ENCODE results near the gene CTTN.

Gene CTTN

DNA sequence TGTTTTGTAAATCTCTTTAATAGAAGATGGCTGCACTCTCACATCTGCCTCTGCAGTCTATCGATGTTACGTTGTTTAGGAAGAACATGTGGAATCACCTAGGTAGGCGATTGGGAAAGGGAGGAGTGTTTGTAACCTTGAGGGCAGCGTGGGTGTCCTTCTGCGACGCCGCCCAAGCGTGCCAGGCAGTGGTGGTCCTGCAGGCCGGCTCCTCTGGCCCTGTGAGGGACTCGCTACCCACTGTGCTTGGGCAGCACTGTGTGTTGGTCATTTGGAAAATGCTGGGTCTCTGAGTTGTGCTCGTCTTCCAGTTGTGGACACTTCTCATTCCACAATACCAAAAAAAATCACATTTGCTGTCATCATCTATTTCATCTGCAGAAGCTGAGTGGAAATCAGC, 29.1 kb downstream of the CTTN start:
- H3K4me3 ChIP-seq (ENCODE audit: low read length): no peak overlapping the region
- H3K9ac ChIP-seq (ENCODE audit: low read length): no peak overlapping the region
- no peak overlapping the region for H3K27ac ChIP-seq (ENCODE audit: low read depth, low read length)
- H3K27me3 ChIP-seq (ENCODE audit: control insufficient read depth, insufficient read depth, low read length): no peaks in the 10 kb centered on the region
- peaks cover 60% of the 10 kb centered on the region for H3K36me3 ChIP-seq (ENCODE audit: control insufficient read depth, insufficient read depth, low read length)
- no peaks in the 10 kb centered on the region for H3K4me1 ChIP-seq (ENCODE audit: control insufficient read depth, insufficient read depth, low read length)

DNA sequence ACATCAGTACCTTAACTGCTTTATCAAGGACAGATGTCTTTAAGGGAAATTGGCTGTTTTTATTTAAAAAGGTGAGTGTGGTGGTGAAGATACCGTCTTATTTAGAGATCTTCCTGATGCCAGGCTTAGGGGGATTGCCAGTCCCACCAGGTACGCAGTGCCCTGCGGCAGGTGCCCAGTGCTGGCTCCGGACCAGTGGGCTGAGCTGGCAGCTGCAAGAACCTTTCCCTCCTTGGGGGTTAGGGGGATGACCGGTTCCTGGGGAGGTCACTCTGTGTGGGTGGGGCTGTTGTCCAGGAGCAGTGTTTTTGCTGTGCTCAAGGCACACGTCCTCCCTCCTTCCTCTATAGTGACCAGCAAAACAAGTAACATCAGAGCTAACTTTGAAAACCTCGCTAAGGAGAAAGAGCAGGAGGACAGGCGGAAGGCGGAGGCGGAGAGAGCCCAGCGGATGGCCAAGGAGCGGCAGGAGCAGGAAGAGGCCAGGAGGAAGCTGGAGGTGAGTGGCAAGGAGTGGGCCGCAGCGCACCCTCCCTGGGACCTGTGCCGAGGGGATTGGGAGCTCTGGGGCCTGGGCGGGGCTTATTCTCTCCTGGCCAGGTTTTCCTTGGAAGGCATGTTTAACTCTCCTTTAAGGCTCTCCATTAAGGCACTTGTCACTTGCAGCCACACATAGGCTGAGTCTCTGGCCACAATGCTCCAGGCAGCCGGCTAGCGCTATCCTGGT, 30.5 kb downstream of the CTTN start:
- no peaks in the 10 kb centered on the region for H3K27me3 ChIP-seq (ENCODE audit: control insufficient read depth, insufficient read depth, low read length)
- no peak overlapping the region for H3K4me3 ChIP-seq (ENCODE audit: low read length)
- no peak overlapping the region for H3K9ac ChIP-seq (ENCODE audit: low read length)
- H3K36me3 ChIP-seq (ENCODE audit: control insufficient read depth, insufficient read depth, low read length): peaks cover 64% of the 10 kb centered on the region
- no peaks in the 10 kb centered on the region for H3K4me1 ChIP-seq (ENCODE audit: control insufficient read depth, insufficient read depth, low read length)
- no peak overlapping the region for H3K27ac ChIP-seq (ENCODE audit: low read depth, low read length)

DNA sequence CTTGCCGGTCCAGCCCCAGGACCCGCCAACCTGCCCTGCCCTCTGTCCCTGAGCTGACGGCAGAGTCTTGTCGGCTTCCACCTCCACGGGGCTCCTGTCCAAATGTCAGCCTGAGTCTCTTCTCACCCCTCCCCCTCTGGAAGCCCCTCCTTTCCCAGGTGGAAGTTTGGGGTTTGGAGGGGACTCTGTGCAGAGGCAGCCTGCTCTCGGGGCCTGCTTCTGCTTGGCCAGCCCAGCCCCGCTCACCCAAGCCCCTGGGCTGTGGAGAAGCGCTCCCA, 31.0 kb downstream of the CTTN start:
- Histone ChIP-seq H3K27ac (ENCODE audit: low read depth, low read length) (no peak overlapping the region), H3K9ac (ENCODE audit: low read length) (no peak overlapping the region), H3K36me3 (ENCODE audit: control insufficient read depth, insufficient read depth, low read length) (peaks cover 65% of the 10 kb centered on the region), H3K27me3 (ENCODE audit: control insufficient read depth, insufficient read depth, low read length) (no peaks in the 10 kb centered on the region), H3K4me3 (ENCODE audit: low read length) (no peak overlapping the region), H3K4me1 (ENCODE audit: control insufficient read depth, insufficient read depth, low read length) (no peaks in the 10 kb centered on the region)

DNA sequence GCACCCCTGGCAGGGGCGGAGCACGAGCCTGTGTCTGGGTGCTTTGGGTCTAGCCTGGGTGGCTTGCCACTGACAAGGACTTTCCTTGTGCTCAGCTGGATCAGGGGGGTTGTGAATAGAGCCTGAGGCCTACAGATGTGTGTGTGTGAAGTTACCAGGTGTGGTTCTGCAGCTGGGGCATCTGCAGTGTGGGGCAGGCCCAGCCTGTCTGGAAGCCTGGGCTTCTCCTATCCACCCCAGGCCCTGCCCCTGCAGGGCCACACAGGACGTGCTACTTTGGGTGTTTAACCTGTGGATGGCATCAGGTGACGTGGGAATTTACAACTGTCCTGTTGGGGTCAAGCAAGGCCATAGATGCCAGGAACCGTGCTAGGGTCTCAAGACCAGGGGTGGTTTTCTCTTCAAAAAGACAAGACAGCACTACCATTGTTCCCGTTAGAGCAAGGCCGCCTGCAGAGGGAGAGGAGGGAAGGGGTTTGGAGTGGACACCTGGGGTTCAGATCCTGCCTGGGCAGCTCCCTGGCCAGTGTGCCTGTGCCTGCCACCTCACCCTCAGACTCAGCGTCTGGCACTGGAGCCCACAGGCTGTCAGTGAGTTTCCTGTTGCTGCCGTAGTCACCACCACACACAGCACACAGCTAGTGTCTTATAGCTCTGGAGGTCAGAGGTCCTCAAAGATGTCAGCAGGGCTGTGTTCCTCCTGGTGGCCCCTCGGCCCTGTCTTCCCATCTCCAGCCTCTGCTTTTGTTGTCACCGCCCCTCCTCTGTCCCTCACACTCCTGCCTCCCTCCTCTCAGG, 31.6 kb downstream of the CTTN start:
- no peaks in the 10 kb centered on the region for H3K27me3 ChIP-seq (ENCODE audit: control insufficient read depth, insufficient read depth, low read length)
- H3K4me1 ChIP-seq (ENCODE audit: control insufficient read depth, insufficient read depth, low read length): no peaks in the 10 kb centered on the region
- no peak overlapping the region for H3K4me3 ChIP-seq (ENCODE audit: low read length)
- H3K27ac ChIP-seq (ENCODE audit: low read depth, low read length): no peak overlapping the region
- peaks cover 60% of the 10 kb centered on the region for H3K36me3 ChIP-seq (ENCODE audit: control insufficient read depth, insufficient read depth, low read length)
- H3K9ac ChIP-seq (ENCODE audit: low read length): no peak overlapping the region

DNA sequence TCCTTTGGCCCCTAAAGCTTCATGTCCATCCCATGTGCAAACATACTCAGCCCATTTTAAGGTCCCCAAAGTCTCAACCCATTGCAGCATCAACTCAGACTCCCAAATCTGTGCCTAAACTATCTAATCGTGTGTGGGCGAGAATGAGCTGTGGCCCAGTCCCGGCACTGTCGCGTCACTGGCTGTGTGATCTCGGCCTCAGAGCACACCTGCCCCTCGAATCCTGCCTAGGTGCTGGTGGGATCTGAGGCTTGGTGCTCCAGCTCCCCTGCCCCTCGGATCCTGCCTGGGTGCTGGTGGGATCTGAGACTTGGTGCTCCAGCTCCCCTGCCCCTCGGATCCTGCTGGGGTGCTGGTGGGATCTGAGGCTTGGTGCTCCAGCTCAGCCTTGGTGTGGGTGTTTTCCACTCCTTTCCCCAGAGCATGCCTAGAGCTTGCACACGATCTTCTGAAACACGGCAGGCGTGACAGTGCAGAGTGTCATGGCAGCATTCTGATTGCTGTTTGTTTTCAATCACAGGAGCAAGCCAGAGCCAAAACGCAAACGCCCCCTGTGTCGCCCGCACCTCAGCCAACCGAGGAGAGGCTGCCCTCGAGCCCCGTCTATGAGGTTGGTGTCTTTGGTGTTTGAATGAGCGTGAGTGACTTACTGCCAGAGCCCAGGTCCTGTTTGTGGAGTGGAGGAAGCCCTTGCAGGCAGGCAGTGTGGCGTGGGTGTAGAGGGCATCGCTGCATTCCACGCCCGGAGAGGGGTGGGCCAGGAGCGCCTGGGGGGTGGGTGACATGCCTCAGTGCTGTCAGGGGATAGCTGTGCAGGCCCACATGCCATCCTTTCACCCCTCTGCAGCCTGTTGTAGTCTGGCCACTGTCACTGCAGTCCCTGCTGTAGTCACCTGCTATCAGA, 32.6 kb downstream of the CTTN start:
- Histone ChIP-seq H3K4me1 (ENCODE audit: control insufficient read depth, insufficient read depth, low read length) (no peaks in the 10 kb centered on the region), H3K27me3 (ENCODE audit: control insufficient read depth, insufficient read depth, low read length) (no peaks in the 10 kb centered on the region), H3K4me3 (ENCODE audit: low read length) (no peak overlapping the region), H3K27ac (ENCODE audit: low read depth, low read length) (no peak overlapping the region), H3K36me3 (ENCODE audit: control insufficient read depth, insufficient read depth, low read length) (peaks cover 57% of the 10 kb centered on the region), H3K9ac (ENCODE audit: low read length) (no peak overlapping the region)

DNA sequence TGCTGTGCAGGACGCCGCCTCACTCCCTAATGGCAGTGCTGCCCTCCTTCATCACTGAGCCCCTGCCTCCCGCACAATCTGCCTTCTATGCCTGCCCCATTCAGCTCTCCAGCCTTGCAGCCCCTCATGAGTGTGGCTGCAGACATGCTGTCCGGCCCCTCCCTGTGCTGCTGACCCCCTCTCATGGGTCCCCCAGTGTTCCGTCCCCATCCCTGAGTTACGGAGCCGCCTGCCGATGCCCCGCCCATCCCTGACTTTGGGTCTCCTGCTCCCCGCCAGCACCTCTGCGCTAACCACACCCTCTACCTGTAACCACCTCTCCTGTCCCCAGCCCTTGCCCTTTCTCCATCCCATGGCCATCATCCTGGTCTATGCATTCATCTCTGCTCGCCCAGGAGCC, 33.3 kb downstream of the CTTN start:
- H3K27me3 ChIP-seq (ENCODE audit: control insufficient read depth, insufficient read depth, low read length): no peaks in the 10 kb centered on the region
- no peak overlapping the region for H3K9ac ChIP-seq (ENCODE audit: low read length)
- peaks cover 60% of the 10 kb centered on the region for H3K36me3 ChIP-seq (ENCODE audit: control insufficient read depth, insufficient read depth, low read length)
- no peak overlapping the region for H3K4me3 ChIP-seq (ENCODE audit: low read length)
- H3K27ac ChIP-seq (ENCODE audit: low read depth, low read length): no peak overlapping the region
- no peaks in the 10 kb centered on the region for H3K4me1 ChIP-seq (ENCODE audit: control insufficient read depth, insufficient read depth, low read length)

DNA sequence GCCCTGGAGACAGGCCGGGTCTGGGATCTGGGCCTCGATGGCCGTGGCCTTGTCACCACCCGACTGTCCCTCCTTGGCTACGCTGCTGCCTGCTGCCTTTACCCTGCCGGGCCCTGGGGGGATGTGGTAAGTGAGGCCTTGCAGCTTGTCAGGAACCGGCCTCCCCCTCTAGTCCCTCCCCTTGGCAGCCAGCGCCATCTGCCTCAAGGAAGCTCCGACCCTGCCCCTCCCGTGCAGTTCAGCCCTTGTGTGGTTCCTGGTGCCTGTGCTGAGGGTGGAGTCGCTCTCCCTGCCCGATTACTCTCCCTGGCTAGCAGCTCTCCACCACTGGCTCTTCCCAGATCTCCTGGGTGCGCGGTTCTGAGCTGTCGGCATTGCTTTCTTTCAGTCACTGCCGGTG, 33.7 kb downstream of the CTTN start:
- Histone ChIP-seq H3K27ac (ENCODE audit: low read depth, low read length) (no peak overlapping the region), H3K4me3 (ENCODE audit: low read length) (no peak overlapping the region), H3K36me3 (ENCODE audit: control insufficient read depth, insufficient read depth, low read length) (peaks cover 60% of the 10 kb centered on the region), H3K4me1 (ENCODE audit: control insufficient read depth, insufficient read depth, low read length) (no peaks in the 10 kb centered on the region), H3K27me3 (ENCODE audit: control insufficient read depth, insufficient read depth, low read length) (no peaks in the 10 kb centered on the region), H3K9ac (ENCODE audit: low read length) (no peak overlapping the region)

DNA sequence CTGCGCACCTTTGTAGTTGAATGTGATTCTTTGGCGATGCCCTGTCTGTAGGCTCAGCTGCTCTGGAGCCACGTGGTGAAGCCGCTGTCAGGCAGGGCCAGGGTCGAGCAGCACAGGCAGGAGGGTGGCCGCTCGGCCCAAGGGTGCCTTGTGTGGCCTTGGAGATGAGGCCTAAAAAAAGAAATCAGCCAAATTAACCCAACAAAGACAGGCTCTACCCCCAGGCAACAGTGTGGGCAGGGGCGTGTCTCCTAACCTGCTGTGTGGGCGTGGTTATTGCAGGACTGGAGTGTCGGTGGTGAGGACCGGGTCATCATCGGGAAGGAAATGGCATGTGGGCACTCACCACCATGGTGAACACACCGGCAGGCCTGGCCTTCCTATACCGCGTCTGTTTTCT, 34.3 kb downstream of the CTTN start:
- no peaks in the 10 kb centered on the region for H3K27me3 ChIP-seq (ENCODE audit: control insufficient read depth, insufficient read depth, low read length)
- H3K9ac ChIP-seq (ENCODE audit: low read length): no peak overlapping the region
- no peaks in the 10 kb centered on the region for H3K4me1 ChIP-seq (ENCODE audit: control insufficient read depth, insufficient read depth, low read length)
- H3K27ac ChIP-seq (ENCODE audit: low read depth, low read length): no peak overlapping the region
- peaks cover 55% of the 10 kb centered on the region for H3K36me3 ChIP-seq (ENCODE audit: control insufficient read depth, insufficient read depth, low read length)
- no peak overlapping the region for H3K4me3 ChIP-seq (ENCODE audit: low read length)

DNA sequence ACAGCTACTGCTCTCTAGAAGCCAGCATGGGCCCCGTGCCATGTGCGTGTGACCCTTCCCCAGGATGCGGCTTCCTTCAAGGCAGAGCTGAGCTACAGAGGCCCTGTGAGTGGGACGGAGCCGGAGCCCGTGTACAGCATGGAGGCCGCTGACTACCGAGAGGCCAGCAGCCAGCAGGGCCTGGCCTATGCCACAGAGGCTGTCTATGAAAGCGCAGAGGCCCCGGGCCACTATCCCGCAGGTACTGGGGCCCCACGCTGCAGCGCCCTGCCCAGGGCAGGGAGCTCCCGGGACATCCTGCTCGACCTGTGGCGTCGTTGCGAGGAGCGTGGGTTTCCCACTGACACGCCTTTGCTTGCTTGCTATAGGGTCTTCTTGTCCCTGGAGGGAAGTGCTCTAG, 34.7 kb downstream of the CTTN start:
- Histone ChIP-seq H3K27me3 (ENCODE audit: control insufficient read depth, insufficient read depth, low read length) (no peaks in the 10 kb centered on the region), H3K27ac (ENCODE audit: low read depth, low read length) (no peak overlapping the region), H3K4me3 (ENCODE audit: low read length) (no peak overlapping the region), H3K4me1 (ENCODE audit: control insufficient read depth, insufficient read depth, low read length) (no peaks in the 10 kb centered on the region), H3K9ac (ENCODE audit: low read length) (no peak overlapping the region), H3K36me3 (ENCODE audit: control insufficient read depth, insufficient read depth, low read length) (peaks cover 54% of the 10 kb centered on the region)

DNA sequence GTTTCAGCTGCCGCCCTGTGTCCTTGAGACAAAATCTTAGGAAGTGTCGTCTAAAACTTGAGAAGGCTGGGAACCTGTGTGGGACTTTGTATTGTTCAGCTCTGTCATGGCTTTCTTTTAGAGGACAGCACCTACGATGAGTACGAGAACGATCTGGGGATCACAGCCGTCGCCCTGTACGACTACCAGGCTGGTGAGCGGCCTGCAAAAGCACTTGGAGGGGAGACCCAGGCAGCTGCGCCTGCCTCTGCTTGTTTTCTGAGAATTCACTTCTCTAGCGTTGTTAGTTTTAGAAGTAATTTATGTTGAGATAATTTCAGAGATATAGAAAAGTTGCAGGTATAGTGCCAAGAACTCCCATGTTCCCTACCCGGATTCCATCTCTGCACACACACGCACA, 35.2 kb downstream of the CTTN start:
- H3K36me3 ChIP-seq (ENCODE audit: control insufficient read depth, insufficient read depth, low read length): peaks cover 53% of the 10 kb centered on the region
- H3K27ac ChIP-seq (ENCODE audit: low read depth, low read length): no peak overlapping the region
- no peaks in the 10 kb centered on the region for H3K4me1 ChIP-seq (ENCODE audit: control insufficient read depth, insufficient read depth, low read length)
- no peaks in the 10 kb centered on the region for H3K27me3 ChIP-seq (ENCODE audit: control insufficient read depth, insufficient read depth, low read length)
- no peak overlapping the region for H3K4me3 ChIP-seq (ENCODE audit: low read length)
- no peak overlapping the region for H3K9ac ChIP-seq (ENCODE audit: low read length)

DNA sequence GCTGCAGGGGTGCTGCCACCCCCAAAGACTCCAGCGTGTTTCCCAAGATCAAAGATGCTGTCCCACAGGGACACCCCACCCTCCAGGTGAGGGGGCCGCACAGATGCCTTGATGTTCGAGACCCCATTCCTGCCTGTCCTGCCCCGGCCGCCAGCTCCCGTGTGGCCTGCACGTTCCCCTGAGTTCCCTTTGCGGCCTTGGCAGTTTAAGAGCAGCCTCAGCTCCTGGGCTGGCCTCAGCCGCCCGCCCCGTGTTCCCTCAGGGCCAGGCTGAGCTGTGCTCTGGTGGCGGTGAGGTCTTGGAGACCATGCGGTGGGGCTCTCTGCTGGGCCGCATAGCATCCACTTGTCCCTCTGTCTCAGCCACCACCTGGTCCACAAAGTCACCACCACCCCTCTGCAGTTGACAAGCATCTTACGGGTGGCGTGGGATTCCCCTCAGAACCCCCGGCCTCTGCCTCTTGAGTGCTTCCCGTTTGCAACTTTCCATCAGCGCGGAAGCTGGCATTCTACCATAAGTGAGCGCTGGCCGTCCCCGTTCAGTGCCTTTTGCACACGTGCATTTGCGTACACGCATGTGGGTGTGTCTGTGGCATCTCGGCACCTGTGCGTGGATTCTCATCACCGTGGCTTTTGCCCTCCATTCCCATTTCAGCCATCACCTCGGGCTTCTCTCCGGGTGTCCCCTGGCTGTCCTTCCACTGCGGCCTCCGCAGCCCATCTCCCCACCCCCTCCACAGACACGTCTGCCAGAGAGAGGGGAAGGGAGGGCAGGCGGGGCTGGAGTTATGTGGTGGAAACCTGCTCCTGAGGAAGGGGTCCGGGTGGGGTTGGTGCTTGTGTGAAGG, 35.9 kb downstream of the CTTN start:
- no peaks in the 10 kb centered on the region for H3K4me1 ChIP-seq (ENCODE audit: control insufficient read depth, insufficient read depth, low read length)
- H3K4me3 ChIP-seq (ENCODE audit: low read length): no peak overlapping the region
- no peak overlapping the region for H3K9ac ChIP-seq (ENCODE audit: low read length)
- no peak overlapping the region for H3K27ac ChIP-seq (ENCODE audit: low read depth, low read length)
- peaks cover 49% of the 10 kb centered on the region for H3K36me3 ChIP-seq (ENCODE audit: control insufficient read depth, insufficient read depth, low read length)
- no peaks in the 10 kb centered on the region for H3K27me3 ChIP-seq (ENCODE audit: control insufficient read depth, insufficient read depth, low read length)

DNA sequence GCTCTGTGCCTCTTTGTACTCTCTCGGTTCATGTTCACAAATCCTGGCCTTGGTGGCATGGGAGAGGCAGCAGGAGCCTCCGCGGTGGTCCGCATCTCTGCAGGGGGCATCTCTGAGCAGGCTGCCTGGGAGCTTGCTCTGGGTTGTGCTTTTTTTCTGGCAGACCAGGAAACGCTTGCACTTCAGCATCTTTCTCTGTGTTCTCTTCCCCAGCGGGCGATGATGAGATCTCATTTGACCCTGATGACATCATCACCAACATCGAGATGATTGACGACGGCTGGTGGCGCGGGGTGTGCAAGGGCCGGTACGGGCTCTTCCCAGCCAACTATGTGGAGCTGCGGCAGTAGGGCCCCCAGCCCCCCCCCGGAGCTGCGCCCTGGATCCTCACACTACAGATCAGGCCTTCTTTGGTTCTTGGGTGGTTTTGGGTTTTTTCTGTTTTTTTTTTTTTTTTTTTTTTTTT, 36.5 kb downstream of the CTTN start:
- H3K36me3 ChIP-seq (ENCODE audit: control insufficient read depth, insufficient read depth, low read length): peaks cover 45% of the 10 kb centered on the region

More for the DNA sequence above, 36.5 kb downstream of the CTTN start:
- Histone ChIP-seq H3K27ac (ENCODE audit: low read depth, low read length) (no peak overlapping the region), H3K27me3 (ENCODE audit: control insufficient read depth, insufficient read depth, low read length) (no peaks in the 10 kb centered on the region), H3K4me1 (ENCODE audit: control insufficient read depth, insufficient read depth, low read length) (no peaks in the 10 kb centered on the region), H3K9ac (ENCODE audit: low read length) (no peak overlapping the region), H3K4me3 (ENCODE audit: low read length) (no peak overlapping the region)

Data from rectal smooth muscle tissue (tissue), 1 donor.